ENCODE measurements around the gene GOLPH3.

GOLPH3 gene

GRCh38 chr5:32170303-32171151 is 3.6 kb downstream of the GOLPH3 start:
- peak; percentile 99 for DNase-seq (ENCODE audit: low read depth in 2 of 2)

DNA sequence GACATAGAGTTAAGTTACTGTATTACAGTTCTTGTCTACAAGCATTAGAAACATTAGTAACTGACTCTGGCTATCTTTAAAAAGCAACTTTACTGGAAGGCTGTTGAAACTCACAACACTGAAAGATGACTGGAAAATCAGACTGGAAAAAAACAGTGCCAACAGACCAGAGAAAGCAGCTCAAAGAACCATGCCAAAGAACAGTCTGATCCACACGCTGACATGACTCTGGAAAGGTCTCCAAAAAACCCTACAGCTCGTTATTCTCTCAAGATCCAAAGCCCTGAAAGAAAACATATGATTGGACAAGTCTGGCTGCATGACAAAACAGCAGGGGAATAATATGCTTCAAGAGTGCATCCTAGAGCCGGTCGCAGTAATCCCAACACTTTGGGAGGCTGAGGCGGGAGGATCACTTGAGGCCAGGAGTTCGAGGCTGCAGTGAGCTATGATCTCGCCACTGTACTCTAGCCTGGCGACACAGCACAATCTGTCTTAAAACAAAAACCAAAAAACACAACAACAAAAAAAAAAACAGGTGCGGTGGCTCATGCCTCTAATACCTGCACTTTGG is 5.6 kb downstream of the GOLPH3 start:
- no peak for DNase-seq (ENCODE audit: low read depth in 2 of 2)

DNA sequence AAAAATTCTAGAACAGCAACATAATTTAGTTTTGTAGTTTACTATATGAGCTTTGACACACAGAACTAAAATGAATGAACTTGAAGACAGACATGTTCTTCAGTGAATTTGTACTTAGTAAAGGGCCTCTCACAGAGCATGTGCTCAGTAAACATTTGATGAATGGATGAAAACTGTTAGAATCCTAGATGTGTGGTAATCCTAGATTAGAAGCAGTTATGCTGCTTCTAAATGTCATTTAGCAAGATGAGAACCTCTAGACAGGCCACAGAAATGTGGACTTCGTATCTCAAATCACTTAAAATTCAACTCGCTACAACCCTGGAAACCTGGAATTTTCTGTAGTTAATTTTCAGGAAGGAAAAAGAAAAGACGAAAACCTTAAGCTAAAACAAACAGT is 8.5 kb downstream of the GOLPH3 start:
- DNase-seq (ENCODE audit: low read depth in 2 of 2), result no peak

DNA sequence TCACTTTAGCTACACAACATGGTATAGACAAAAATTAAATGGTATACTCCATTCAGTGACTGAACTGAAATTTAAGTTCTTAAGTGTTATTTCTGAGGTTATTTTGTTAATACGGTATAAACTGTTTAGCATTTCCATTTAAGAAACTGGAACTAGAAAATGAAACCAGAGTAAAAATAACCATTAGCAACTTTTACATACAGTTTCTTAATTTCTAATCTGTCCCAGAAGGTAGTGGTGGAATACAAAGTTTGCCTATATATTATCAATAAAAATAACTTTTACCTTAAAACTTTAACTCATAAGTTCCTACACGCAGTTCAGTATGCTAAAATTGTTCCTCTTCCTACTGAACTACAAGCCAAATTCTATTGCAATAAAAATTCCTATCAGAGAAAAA is 10.3 kb downstream of the GOLPH3 start:
- DNase-seq (ENCODE audit: low read depth in 2 of 2), result no peak

DNA sequence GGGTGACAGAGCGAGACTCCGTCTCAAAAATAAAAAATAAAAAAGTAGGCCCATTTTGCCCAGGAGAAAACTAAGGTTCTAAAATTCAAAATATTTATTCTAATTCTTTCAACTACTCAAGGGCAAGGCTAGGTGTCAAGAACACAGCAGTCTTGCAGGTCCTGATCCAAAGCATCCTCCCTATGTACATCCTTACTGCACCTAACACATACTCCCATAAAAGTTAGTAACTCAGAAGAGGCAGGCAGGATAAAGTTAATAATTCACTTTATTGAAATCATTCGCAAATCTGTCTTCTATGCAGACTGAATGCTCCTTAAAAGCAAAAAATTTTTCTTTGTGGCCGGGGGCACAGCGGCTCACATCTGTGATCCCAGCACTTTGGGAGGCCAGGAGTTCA is 11.1 kb downstream of the GOLPH3 start:
- DNase-seq (ENCODE audit: low read depth in 2 of 2), result no peak

- DNase-seq (ENCODE audit: low read depth in 2 of 2), result no peak
Measured at GRCh38 chr5:32160228-32160627, 13.9 kb downstream of the GOLPH3 start.

- DNase-seq (ENCODE audit: low read depth in 2 of 2), result no peak
Measured at GRCh38 chr5:32159328-32160072, 14.6 kb downstream of the GOLPH3 start.

- no peak for DNase-seq (ENCODE audit: low read depth in 2 of 2)
Measured at GRCh38 chr5:32158679-32158975, 15.5 kb downstream of the GOLPH3 start.

DNA sequence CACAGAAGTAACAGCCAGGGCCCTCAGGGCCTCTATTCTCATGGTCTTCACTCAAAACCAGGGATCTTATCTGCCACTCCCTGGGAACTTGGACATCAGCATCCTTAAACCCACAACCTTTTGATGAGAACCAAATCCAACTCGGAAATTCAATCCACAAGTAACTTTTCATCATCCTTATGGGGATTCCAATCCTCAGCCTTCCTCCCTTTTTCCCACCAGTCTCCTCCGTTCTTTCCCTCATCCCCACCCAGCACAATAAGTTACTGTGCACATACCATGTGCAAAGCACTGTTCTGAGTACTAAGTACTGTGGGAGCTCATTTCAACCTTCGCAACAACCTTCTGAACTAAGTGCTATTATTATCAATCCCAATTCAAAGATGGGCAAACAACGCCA is 17.0 kb downstream of the GOLPH3 start:
- DNase-seq (ENCODE audit: low read depth in 2 of 2), result no peak

DNA sequence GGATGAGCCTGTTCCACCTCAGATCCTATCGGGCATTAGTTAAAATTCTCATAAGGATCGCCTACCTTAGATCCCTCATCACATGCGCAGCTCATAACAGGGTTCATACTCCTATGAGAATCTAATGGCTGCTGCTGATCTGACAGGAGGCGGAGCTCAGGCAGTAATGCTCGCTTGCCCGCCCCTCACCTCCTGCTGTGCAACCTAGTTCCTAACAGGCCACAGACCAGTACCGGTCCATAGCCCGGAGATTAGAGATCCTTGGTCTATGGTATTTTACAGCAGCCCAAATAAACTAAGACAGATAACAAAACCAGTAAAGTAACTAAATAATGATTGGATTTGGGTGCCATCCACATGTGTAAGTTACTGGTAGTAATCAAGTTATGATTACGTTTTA is 17.5 kb downstream of the GOLPH3 start:
- DNase-seq (ENCODE audit: low read depth in 2 of 2), result no peak

- DNase-seq (ENCODE audit: low read depth in 2 of 2), result no peak
Measured at GRCh38 chr5:32155211-32155610, 18.9 kb downstream of the GOLPH3 start.

- no peak for DNase-seq (ENCODE audit: low read depth in 2 of 2)
Measured at GRCh38 chr5:32153723-32154122, 20.4 kb downstream of the GOLPH3 start.

DNA sequence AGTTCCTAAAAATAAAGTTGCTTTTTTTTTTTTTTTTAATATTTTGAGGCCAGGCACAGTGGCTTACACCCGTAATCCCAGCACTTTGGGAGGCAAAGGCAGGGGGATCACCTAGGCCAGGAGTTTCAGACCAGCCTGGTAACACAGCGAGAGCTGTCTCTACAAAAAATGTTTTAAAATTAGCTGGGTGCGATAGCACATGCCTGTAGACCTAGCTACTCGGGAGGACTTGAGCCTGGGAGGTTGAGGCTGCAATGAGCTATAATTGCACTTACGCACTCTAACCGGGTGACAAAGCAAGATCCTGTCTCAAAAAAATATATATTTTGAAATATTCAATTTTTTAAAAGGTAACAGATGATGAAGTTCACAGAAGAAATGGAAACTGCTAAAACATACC is 22.9 kb downstream of the GOLPH3 start:
- DNase-seq (ENCODE audit: low read depth in 2 of 2), result no peak

- DNase-seq (ENCODE audit: low read depth in 2 of 2), result no peak
Measured at GRCh38 chr5:32150366-32150765, 23.8 kb downstream of the GOLPH3 start.

GRCh38 chr5:32147959-32148358 is 26.2 kb downstream of the GOLPH3 start:
- no peak for DNase-seq (ENCODE audit: low read depth in 2 of 2)

GRCh38 chr5:32147236-32147635 is 26.9 kb downstream of the GOLPH3 start:
- DNase-seq (ENCODE audit: low read depth in 2 of 2), result no peak

- DNase-seq (ENCODE audit: low read depth in 2 of 2), result no peak
Measured at GRCh38 chr5:32145378-32145777, 28.7 kb downstream of the GOLPH3 start.

- DNase-seq (ENCODE audit: low read depth in 2 of 2), result no peak
Measured at GRCh38 chr5:32144378-32145207, 29.5 kb downstream of the GOLPH3 start.

DNA sequence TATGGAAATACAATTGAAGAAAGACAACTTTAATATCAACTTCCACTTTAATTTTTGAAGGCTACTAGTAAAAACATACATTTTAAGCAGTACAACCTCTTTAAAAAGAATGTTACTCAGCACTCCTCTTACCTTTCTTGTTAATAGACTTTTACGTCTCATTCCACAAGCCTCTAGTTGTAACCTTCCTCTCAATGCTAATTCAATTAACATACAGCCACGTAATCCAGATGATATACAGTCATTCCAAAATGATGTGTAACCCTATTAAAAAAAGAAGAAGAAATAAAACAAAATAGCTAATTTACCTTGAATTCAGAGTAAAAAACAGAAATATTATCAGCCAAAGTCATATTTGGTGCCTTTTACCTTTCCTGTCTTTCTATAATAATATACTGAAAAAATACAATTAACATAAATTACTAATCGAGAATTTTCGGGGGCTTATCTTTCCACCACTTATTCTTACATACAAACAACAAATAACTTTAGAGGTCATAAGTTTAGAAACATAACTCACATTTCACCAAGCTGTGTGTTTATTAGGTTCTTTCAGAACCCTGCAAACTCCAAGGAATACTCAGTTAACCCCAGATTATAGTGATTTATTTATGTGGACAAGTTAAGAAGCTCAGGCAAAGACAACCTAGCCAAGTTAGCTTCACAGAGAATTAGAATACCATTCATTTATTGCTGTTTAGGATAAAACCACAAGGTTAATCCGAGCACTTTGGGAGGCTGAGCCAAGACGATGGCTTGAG is 30.3 kb downstream of the GOLPH3 start:
- peak; percentile 8 to 10 for DNase-seq (ENCODE audit: low read depth in 2 of 2)

GRCh38 chr5:32138839-32139493 is 35.2 kb downstream of the GOLPH3 start:
- DNase-seq (ENCODE audit: low read depth in 2 of 2), result no peak

- no peak for DNase-seq (ENCODE audit: low read depth in 2 of 2)
Measured at GRCh38 chr5:32136342-32136741, 37.8 kb downstream of the GOLPH3 start.

Measured in fibroblast of skin of left quadriceps (primary cell).